ENCODE measurements around the gene CHCHD10.

The CHCHD10 gene

GRCh38 chr22:23767673-23768548 is at the start of gene CHCHD10:
TSS of gene CHCHD10 (minus strand) at chr22:23767972. CDS start at chr22:23767874, 98 bp downstream.
- TF ChIP-seq CREB5 (CRISPR knock-in tag; IDR thresholded peaks at IDR 0.05; ENCODE audit: low read depth) (no peak), GLIS3 (CRISPR knock-in tag; IDR thresholded peaks at IDR 0.05) (0 out of 2 replicates have a peak, but pooled peaks have one; percentile 4), ZC3H10 (CRISPR knock-in tag; IDR thresholded peaks at IDR 0.05) (no peak), BACH2 (CRISPR knock-in tag; IDR thresholded peaks at IDR 0.05; ENCODE audit: borderline replicate concordance) (no peak), CSDC2 (CRISPR knock-in tag; IDR thresholded peaks at IDR 0.05) (no peak), ARNTL (CRISPR knock-in tag; IDR thresholded peaks at IDR 0.05; ENCODE audit: borderline replicate concordance, low read depth) (no peak), ZFP30 (CRISPR knock-in tag; IDR thresholded peaks at IDR 0.05) (no peak), ZNF8 (CRISPR knock-in tag; IDR thresholded peaks at IDR 0.05) (no peak), TCF4 (CRISPR knock-in tag; IDR thresholded peaks at IDR 0.05; ENCODE audit: borderline replicate concordance) (no peak), ZFP3 (CRISPR knock-in tag; IDR thresholded peaks at IDR 0.05) (no peak), OSR1 (CRISPR knock-in tag; IDR thresholded peaks at IDR 0.05) (no peak), SNAI2 (CRISPR knock-in tag; IDR thresholded peaks at IDR 0.05) (no peak)
- TF ChIP-seq, protein P1, sequence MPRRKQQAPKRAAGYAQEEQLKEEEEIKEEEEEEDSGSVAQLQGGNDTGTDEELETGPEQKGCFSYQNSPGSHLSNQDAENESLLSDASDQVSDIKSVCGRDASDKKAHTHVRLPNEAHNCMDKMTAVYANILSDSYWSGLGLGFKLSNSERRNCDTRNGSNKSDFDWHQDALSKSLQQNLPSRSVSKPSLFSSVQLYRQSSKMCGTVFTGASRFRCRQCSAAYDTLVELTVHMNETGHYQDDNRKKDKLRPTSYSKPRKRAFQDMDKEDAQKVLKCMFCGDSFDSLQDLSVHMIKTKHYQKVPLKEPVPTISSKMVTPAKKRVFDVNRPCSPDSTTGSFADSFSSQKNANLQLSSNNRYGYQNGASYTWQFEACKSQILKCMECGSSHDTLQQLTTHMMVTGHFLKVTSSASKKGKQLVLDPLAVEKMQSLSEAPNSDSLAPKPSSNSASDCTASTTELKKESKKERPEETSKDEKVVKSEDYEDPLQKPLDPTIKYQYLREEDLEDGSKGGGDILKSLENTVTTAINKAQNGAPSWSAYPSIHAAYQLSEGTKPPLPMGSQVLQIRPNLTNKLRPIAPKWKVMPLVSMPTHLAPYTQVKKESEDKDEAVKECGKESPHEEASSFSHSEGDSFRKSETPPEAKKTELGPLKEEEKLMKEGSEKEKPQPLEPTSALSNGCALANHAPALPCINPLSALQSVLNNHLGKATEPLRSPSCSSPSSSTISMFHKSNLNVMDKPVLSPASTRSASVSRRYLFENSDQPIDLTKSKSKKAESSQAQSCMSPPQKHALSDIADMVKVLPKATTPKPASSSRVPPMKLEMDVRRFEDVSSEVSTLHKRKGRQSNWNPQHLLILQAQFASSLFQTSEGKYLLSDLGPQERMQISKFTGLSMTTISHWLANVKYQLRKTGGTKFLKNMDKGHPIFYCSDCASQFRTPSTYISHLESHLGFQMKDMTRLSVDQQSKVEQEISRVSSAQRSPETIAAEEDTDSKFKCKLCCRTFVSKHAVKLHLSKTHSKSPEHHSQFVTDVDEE (CRISPR knock-in tag; IDR thresholded peaks at IDR 0.05): 0 out of 2 replicates have a peak, but pooled peaks have one; percentile 20
- ATAC-seq: peak; percentile 84

GRCh38 chr22:23817146-23817545 is 49.4 kb upstream of the CHCHD10 start:
- no peak for ATAC-seq
- TF ChIP-seq TOX (CRISPR knock-in tag; IDR thresholded peaks at IDR 0.05; ENCODE audit: borderline replicate concordance) (no peak), BACH2 (CRISPR knock-in tag; IDR thresholded peaks at IDR 0.05; ENCODE audit: borderline replicate concordance) (no peak), ZC3H10 (CRISPR knock-in tag; IDR thresholded peaks at IDR 0.05) (no peak), RARB (CRISPR knock-in tag; IDR thresholded peaks at IDR 0.05) (no peak), GLIS3 (CRISPR knock-in tag; IDR thresholded peaks at IDR 0.05) (no peak), ZNF8 (CRISPR knock-in tag; IDR thresholded peaks at IDR 0.05) (no peak), CSDC2 (CRISPR knock-in tag; IDR thresholded peaks at IDR 0.05) (no peak), CREB5 (CRISPR knock-in tag; IDR thresholded peaks at IDR 0.05; ENCODE audit: low read depth) (no peak), ZFP30 (CRISPR knock-in tag; IDR thresholded peaks at IDR 0.05) (no peak), SNAI2 (CRISPR knock-in tag; IDR thresholded peaks at IDR 0.05) (no peak), TCF4 (CRISPR knock-in tag; IDR thresholded peaks at IDR 0.05; ENCODE audit: borderline replicate concordance) (no peak), POU6F1 (CRISPR knock-in tag; IDR thresholded peaks at IDR 0.05; ENCODE audit: borderline replicate concordance, low read depth) (no peak), ISL1 (CRISPR knock-in tag; IDR thresholded peaks at IDR 0.05) (no peak), ESRRG (CRISPR knock-in tag; IDR thresholded peaks at IDR 0.05) (no peak)

DNA sequence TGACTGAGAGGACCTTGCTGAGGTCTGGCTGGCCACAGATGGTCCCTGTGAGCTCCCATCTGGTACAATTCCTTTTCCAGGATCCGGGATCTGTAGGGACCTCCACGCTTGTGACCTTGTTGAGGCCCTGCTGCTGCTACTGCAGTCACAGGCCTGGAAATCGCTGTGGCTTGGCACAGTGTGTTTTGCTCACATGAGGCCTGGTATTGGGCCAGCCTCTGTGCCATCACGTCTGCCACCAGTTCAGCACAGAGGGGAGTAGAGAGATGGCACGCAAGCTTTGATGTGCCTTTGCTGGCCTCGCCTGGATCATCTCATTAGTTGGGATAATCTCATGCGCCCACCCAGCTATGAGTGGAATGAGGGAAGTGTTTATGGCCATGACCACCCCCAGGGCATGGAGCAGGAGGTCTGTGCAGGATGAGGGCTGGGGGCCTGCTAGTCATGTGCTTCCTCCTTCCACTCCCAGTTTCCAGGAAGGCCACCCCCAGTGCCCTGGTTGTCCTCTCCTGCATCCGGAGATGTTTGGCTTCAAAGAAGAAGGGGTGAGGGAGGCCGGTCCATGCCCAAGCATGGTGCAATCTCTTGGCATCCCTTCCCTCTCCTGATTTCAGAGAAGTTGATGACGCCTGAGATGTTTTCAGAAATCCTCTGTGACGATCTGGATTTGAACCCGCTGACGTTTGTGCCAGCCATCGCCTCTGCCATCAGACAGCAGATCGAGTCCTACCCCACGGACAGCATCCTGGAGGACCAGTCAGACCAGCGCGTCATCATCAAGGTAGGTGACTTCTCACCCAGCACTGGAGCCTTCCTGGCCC is 48.6 kb upstream of the CHCHD10 start:
- no peak; the same call in 2 of the 3 replicates for ATAC-seq
- no peak for TF ChIP-seq CSDC2 (CRISPR knock-in tag; IDR thresholded peaks at IDR 0.05)
- no peak for TF ChIP-seq TCF4 (CRISPR knock-in tag; IDR thresholded peaks at IDR 0.05; ENCODE audit: borderline replicate concordance)
- no peak for TF ChIP-seq RARB (CRISPR knock-in tag; IDR thresholded peaks at IDR 0.05)
- no peak for TF ChIP-seq CREB5 (CRISPR knock-in tag; IDR thresholded peaks at IDR 0.05; ENCODE audit: low read depth)
- TF ChIP-seq, protein P1 (CRISPR knock-in tag; IDR thresholded peaks at IDR 0.05): no peak
- no peak for TF ChIP-seq PPARA (CRISPR knock-in tag; IDR thresholded peaks at IDR 0.05; ENCODE audit: borderline replicate concordance)
- TF ChIP-seq GLIS3 (CRISPR knock-in tag; IDR thresholded peaks at IDR 0.05): no peak
- no peak for TF ChIP-seq ZFP30 (CRISPR knock-in tag; IDR thresholded peaks at IDR 0.05)
- TF ChIP-seq, protein P2, sequence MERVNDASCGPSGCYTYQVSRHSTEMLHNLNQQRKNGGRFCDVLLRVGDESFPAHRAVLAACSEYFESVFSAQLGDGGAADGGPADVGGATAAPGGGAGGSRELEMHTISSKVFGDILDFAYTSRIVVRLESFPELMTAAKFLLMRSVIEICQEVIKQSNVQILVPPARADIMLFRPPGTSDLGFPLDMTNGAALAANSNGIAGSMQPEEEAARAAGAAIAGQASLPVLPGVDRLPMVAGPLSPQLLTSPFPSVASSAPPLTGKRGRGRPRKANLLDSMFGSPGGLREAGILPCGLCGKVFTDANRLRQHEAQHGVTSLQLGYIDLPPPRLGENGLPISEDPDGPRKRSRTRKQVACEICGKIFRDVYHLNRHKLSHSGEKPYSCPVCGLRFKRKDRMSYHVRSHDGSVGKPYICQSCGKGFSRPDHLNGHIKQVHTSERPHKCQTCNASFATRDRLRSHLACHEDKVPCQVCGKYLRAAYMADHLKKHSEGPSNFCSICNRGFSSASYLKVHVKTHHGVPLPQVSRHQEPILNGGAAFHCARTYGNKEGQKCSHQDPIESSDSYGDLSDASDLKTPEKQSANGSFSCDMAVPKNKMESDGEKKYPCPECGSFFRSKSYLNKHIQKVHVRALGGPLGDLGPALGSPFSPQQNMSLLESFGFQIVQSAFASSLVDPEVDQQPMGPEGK (CRISPR knock-in tag; IDR thresholded peaks at IDR 0.05; ENCODE audit: borderline replicate concordance): no peak

All from SK-N-SH treated with all-trans-retinoic acid at 6 μM for 48 hours (cell line).